Umbilical cord (tissue), 2 donors: ENCODE data around the gene RNF123. TPM values are rescaled to one million over a fixed set of nuclear protein-coding genes. Genes with fewer than 3 reads are reported as not detected.
"Not testable (repeated sequence)": the region's sequence is repeated elsewhere in the genome, so short reads cannot be mapped to it uniquely, and the experiment has no call there.

Experiments used
- DNase-seq: peaks from one replicate; pipeline ENCODE4 v3.0.0-alpha.2; 2015; ENCODE audit warnings: low spot score
- total RNA-seq: library from RNA; depleted of rRNA; stranded (reverse); fragments of >200 nt; gene quantifications from one replicate; pipeline ENCODE4 v1.2.3, GENCODE V29; 2014; ENCODE audit warnings: low replicate concordance; ENCODE audit not compliant: insufficient read depth

RNF123 gene
- total RNA-seq, 1 donor from 2014 or later = 13.7 TPM

GRCh38 chr3:49747792-49748480 lies 58.6 kb downstream of the RNF123 start:
- no peak for DNase-seq

- DNase-seq = not testable (repeated sequence)
Measured at GRCh38 chr3:49748874-49749273, 59.5 kb downstream of the RNF123 start.

- DNase-seq = no peak
Measured at GRCh38 chr3:49750056-49750455, 60.7 kb downstream of the RNF123 start.

GRCh38 chr3:49751501-49751900 lies 62.1 kb downstream of the RNF123 start:
- DNase-seq = no peak

GRCh38 chr3:49754536-49754935 lies 65.2 kb downstream of the RNF123 start:
- no peak for DNase-seq

GRCh38 chr3:49756036-49756435 lies 66.7 kb downstream of the RNF123 start:
- DNase-seq = no peak

- no peak for DNase-seq
Measured at GRCh38 chr3:49757197-49757596, 67.8 kb downstream of the RNF123 start.

- DNase-seq = no peak
Measured at GRCh38 chr3:49759226-49759625, 69.9 kb downstream of the RNF123 start.

GRCh38 chr3:49761661-49762060 lies 72.3 kb downstream of the RNF123 start:
- DNase-seq = no peak

GRCh38 chr3:49763981-49764380 lies 74.6 kb downstream of the RNF123 start:
- DNase-seq = no peak

- DNase-seq = no peak
Measured at GRCh38 chr3:49769286-49769915, 80.0 kb downstream of the RNF123 start.

- no peak for DNase-seq
Measured at GRCh38 chr3:49769926-49770325, 80.6 kb downstream of the RNF123 start.

Other genes with a start within 250 kb of the RNF123 start
- 23.6 TPM for gene DAG1, start 219.3 kb upstream of the RNF123 start, total RNA-seq
- gene BSN, start 135.1 kb upstream of the RNF123 start, total RNA-seq = 0.96 TPM
- gene APEH, start 15.2 kb upstream of the RNF123 start, total RNA-seq = 66.7 TPM
- gene MST1, start 83 bp upstream of the RNF123 start, total RNA-seq = 2.2 TPM
- gene AMIGO3, start 30.1 kb downstream of the RNF123 start, total RNA-seq = 2.4 TPM
- 20.9 TPM for gene GMPPB, start 34.4 kb downstream of the RNF123 start, total RNA-seq
- 25.8 TPM for gene IP6K1, start 97.0 kb downstream of the RNF123 start, total RNA-seq
- not detected for gene CDHR4, start 110.3 kb downstream of the RNF123 start, total RNA-seq
- 7.7 TPM for gene INKA1, start 113.7 kb downstream of the RNF123 start, total RNA-seq
- 40.9 TPM for gene UBA7, start 124.4 kb downstream of the RNF123 start, total RNA-seq
- gene TRAIP, start 167.0 kb downstream of the RNF123 start, total RNA-seq = not detected
- 0.72 TPM for gene CAMKV, start 180.3 kb downstream of the RNF123 start, total RNA-seq
- 14.4 TPM for gene MST1R, start 214.3 kb downstream of the RNF123 start, total RNA-seq
- 4.6 TPM for gene MON1A, start 240.3 kb downstream of the RNF123 start, total RNA-seq